Activated gamma-delta T cell treated with Interleukin-2 at 50 U/mL for 16 hours (primary cell): ENCODE data around the gene TMEM119.
A peak's percentile ranks its signal among the peaks of the same experiment; 100 is the strongest.
"Not testable (repeated sequence)": the region's sequence is repeated elsewhere in the genome, so short reads cannot be mapped to it uniquely, and the experiment has no call there.

ENCODE experiments used
- DNase-seq: peaks from one replicate; pipeline ENCODE4 v3.0.0-alpha.2; 2020

Gene TMEM119

GRCh38 chr12:108633534-108634248 is 35.8 kb upstream of the TMEM119 start, which contains the start of gene SELPLG:
SELPLG (minus strand) TSS chr12:108633894; CDS start chr12:108624307, 9,587 bp downstream.
- DNase-seq, result peak; percentile 85

DNA sequence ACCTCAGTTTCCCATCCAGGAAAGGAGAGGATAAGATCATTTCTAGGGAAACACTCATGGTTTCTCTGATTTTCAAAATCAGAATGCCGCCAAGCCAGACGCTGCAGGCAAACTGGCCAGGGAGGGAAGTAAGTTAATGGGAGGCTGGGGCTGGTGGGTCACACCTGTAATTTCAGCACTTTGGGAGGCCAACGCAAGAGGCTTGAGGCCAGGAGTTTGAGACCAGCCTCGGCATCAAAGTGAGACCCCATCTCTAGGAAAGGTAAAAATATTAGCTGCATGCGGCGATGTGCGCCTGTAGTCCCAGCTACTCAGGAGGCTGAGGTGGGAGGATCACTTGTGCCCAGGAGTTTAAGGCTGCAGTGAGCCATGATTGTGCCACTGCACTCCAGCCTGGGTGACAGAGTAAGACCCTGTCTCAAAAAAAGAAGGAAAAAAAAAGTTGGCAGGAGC is 35.2 kb upstream of the TMEM119 start:
- DNase-seq, result no peak

- not testable (repeated sequence) for DNase-seq
These were observed 33.4 kb upstream of the TMEM119 start for GRCh38 chr12:108631261-108631660.

DNA sequence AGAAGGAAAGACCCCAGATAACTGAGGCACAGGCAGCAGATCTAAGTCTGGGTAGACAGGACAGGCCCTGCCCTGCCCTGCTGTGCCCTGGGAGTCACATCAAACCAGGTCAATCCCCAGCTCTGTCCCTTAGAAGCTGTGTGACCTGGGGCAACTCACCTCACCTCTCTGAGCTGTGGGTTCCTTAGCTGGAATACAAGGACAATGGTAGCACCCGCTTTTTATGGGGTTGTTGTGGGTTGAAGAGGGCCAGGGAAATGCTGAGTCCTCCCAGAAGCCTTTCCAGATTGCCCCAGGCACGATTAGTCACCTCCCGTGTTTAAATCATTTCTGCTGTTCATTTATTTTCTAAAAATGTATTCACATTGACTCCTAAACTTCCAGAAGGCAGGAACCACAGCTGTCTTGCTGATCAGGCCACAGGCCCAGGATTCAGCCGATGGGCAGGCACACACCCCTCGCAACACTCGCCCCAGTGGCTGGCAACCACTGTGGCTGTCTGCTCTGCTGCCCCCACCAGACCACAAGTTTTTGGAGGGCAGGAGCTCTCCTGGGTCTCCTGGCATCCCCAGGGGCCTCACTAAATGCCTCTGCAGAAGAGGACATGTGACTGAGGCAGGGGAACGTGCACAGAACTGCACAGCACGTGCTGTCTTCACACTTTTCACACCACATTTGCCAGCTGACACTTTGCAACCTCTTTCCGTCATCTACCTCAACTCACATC is 32.8 kb upstream of the TMEM119 start:
- DNase-seq, result no peak

GRCh38 chr12:108629824-108630476 is 32.1 kb upstream of the TMEM119 start:
- peak; percentile 48 for DNase-seq

DNA sequence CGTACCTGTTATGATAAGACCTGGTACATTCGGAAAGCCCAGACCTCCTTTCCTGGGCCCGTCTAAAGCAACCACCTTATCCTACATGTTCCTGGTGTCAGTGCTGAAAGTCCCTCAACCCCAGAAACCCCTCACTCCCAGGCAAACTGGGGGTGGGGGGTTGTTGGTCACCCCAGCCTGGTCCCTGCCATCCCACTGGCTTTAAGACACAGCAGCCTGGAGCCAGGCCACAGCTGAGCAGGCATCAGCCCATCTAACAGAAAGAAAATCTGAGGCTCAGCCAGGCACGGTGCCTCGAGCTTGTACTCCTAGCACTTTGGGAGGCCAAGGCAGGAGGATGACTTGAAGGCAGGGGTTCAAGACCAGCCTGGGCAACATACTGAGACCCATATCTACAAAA is 31.3 kb upstream of the TMEM119 start:
- DNase-seq, result no peak

- DNase-seq, result no peak
These were observed 29.4 kb upstream of the TMEM119 start for GRCh38 chr12:108627134-108627920.

GRCh38 chr12:108625228-108625627 is 27.3 kb upstream of the TMEM119 start:
- no peak for DNase-seq

DNA sequence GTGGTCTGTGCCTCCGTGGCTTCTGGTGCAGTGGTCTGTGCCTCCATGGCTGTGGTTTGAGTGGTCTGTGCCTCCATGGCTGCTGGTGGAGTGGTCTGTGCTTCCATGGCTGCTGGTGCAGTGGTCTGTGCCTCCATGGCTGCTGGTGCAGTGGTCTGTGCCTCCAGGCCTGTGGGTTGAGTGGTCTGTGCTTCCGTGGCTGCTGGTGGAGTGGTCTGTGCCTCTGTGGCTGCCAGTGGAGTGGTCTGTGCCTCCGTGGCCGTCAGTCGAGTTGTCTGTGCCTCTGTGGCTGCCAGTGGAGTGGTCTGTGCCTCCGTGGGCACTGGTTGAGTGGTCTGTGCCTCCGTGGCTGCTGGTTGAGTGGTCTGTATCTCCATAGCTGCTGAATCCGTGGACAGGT is 25.7 kb upstream of the TMEM119 start:
- DNase-seq, result no peak

DNA sequence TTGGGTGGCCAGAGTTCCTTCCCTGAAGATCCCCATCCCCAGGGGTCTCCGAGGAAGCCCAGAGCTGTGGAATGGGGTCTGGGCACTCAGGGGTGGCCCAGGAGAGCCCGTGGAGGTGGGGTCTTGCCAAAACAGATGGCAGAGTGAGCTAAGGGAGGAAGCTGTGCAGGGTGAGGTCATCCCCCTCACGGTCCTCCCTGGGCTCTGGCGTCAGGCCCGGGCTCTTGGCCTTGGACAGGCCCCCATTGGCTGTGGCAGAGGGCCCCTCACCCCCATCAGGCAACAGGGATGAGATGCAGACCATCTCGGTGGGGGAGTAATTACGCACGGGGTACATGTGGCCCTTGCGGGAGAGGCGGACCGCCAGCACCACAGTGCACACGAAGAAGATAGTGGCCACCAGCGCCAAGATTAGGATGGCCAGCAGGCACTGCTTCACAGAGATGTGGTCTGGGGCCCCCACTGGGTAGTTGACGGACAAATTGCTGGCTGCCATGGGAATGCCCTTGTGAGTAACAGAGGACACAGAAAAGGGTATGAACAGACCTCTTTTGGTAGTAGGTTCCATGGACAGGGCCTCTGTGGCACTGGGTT is 25.1 kb upstream of the TMEM119 start:
- no peak for DNase-seq

DNA sequence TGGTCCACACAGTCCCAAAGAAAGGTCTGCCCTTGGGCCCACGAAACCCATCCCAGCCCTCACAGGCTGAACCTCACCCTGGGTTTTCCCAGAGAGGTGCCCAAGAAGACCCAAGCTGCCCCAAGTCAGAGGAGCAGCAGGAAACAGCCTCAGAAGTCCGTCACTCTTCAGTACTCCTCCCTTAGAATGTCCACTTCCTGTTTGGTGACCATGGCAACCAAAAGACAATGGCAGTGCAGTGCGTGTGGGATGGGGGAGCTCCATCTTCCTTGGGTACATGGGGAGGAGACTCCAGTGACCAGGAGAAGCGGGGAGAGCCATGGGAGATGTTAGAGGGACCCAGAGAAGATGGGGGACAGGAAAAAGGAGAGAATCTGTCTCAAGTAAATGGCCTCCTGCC is 24.5 kb upstream of the TMEM119 start:
- no peak for DNase-seq

GRCh38 chr12:108621161-108621560 is 23.3 kb upstream of the TMEM119 start:
- DNase-seq, result no peak

DNA sequence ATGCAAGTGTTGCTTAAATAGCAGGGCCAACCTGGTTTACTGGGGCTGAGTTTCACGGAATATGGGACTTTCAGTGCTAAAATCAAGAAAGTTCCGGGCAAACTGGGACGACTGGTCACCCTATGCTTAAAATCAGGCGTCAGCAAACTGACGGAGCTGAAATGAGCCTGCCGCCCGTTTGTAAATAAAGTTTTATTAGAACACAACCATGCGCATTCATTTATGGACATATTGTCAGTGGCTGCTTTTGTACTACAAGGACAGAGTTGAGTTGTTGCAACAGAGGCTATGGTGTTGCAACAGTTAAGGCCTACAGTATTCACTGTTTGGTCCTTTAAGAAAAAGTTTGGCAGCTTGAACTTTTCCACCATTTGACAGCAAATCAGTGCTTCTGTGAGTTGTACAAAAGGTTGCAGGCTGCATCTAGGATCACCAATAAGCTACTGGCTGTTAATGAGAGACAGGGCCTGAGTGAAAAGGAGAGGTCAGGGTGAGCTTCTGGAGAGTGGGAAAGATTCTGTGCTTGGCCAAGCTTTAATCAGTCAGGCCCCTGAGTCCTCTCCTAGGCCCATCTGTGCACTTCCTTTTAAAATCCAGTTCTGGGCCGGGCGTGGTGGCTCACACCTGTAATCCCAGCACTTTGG is 22.5 kb upstream of the TMEM119 start:
- DNase-seq, result no peak

DNA sequence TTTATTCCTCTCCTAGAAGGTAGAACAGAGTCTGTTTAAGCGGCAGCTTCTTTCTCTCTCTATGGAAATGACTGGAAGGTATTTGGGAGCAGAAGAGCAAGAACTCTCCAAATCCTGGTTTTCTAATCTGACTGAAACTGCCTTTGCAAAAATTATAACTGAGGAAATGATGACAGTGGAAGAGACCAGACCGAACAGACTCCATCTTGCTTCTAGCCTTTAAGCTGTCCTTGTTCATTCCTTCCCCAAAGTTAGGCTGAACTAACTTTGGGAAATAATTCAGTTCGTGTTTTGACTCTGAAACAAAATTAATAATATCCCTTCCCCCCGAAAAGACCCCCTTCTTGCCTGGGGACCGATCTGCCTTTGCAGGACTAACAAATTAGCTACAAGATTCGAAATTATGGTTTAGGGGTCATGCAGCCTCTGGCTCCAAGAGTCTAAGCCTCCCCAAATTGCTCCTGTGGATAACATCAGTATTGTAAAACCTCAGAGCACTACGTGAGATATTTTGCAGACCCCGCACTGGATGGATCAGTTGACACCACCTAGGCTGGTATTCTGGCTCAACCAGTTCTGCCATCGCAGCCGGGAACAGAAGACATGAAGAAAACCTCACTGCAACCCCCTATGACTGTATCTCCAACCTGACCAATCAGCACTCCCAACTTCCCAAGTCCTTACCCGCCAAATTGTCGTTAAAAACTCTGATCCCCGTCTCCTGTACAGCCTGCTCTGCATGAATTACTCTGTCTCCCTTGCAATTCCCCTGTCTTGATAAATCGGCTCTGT is 21.7 kb upstream of the TMEM119 start:
- no peak for DNase-seq

GRCh38 chr12:108618953-108619274 is 21.0 kb upstream of the TMEM119 start:
- not testable (repeated sequence) for DNase-seq

GRCh38 chr12:108618079-108618952 is 20.4 kb upstream of the TMEM119 start:
- peak; percentile 73 for DNase-seq

DNA sequence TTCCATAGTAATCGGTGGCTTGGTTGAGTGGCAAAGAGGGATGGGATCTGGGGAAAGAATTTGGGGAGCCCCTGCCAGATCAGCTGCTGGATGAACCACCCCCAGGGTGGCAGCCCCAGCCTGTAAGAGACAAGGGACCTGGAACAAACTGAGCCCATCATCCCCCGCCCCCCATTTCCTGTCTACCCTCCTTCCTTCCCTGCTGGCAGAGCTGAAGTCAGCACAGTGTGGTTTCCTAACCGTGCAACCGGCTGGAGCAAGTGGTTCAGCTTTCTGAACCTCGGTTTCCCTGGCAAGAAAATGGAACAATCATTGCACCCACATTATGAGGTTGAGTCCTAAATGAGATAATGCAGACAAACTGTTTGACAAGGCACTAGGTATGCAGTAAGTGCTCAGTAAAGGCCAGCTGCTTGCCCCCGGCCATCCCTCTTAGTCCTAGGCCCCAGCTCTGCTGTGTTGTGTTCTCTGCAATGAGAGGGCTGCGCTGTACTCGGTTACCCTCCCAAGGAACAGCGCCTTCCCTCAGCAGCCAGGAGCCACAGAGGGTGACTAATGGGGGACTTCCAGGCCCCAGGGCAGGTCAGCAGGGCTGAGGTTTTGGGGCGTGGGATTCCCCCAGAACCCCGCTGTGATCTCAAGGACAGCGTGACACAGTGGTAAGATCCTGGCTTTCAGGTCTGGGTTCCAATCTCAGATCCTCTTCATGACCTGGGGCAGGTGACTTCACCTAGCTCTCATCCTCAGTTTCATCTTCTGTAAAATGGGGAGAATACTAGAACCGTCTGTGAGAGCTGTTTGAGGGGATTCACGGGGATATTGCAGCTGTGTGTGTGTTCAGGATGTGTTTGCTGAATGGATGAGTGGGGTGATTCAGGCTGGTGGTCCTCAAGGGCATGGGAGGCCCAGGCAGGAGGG is 19.3 kb upstream of the TMEM119 start:
- peak; percentile 63 for DNase-seq

DNA sequence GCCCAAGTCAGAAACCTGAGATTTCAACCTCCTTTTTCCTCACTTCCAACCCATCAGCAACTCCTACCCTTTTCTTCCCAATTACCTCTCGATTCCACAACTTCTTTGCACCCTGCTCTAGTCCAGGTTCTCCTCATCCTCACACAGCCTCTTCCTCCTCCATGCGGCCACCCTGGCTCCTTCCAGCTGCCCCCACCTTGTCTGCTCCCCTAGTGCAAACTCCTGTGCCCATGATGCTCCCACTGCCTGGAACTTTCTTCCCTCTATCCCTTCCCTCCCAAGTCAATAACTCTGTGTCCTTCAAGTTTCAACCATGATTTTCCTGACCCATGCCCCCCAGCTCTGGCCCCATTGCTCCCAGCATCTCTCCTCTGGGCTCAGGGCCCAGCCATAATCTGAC is 18.5 kb upstream of the TMEM119 start:
- DNase-seq, result no peak

DNA sequence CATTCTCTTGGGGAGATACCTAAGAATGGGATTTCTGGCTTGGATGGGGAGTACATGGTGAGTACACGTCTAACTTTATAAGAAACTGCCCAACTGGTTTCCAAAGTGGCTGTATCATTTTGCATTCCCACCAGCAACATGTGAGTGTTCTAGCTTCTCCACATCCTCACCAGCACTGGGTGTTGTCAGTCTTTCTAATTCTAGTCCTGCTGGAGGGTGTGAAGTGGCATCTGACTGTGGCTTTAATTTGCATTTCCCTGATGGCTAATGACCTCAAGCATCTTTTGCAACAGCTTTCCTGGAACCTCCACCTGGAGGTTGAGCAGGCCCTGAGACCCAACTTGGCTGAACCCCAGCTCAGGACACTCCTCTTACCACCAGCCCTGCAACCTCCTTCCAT is 18.0 kb upstream of the TMEM119 start:
- DNase-seq, result no peak
